GM19351 (cell line): Measurements from ENCODE around the gene ADARB2.

ENCODE experiments used
- ATAC-seq: cut with Tn5 transposase; IDR thresholded peaks from one replicate; pipeline ENCODE4 v1.9.1; 2021; ENCODE audit warnings: mild to moderate bottlenecking, moderate library complexity; ENCODE audit not compliant: unreplicated experiment

ADARB2 gene

GRCh38 chr10:1203704-1204103, 533.6 kb downstream of the ADARB2 start:
- ATAC-seq, result no peak

GRCh38 chr10:1203216-1203615, 534.1 kb downstream of the ADARB2 start:
- no peak for ATAC-seq

- no peak for ATAC-seq
Measured at GRCh38 chr10:1202343-1202742, 535.0 kb downstream of the ADARB2 start.

GRCh38 chr10:1200866-1201807, 536.2 kb downstream of the ADARB2 start:
- ATAC-seq, result no peak

DNA sequence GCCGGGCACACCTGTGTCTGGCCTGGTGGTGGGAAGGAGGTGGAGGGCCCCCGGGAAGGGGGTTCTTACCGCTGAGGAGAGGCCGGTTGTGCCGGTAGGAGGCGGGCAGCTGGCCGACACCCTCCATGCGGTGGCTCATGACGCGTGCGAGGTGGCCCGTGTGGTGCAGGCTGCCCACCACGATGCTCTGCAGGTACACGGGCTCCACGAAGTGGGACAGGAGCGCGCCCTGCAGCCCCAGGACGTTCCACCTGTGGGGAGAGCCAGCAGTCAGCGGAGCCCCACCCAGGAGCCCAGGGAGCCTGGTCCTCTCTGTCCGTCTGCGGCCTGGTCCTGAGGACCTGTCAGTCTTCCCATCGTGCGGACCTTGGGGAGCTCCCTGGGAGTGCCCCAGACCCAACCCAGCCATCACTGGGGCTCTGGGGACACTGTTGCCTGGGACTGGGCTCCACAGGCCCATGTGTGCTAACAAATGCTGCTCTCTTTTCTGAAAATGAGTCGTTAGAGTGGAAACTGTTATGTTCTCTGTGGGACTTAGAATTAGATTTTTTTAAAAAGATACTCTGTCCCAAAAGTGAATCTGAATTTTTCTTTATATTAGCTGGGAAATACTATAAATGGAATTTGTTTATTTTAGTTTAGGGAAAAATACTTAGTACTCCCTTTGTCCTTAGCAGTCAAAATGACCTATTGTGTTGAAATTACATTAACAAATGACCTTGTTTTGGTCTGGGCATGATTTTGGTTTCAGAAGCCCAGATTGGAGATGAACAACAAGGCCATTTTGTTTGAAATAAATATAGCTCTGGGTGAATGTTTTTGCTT, 537.2 kb downstream of the ADARB2 start:
- ATAC-seq, result no peak

GRCh38 chr10:1199345-1199673, 538.0 kb downstream of the ADARB2 start:
- ATAC-seq, result no peak

DNA sequence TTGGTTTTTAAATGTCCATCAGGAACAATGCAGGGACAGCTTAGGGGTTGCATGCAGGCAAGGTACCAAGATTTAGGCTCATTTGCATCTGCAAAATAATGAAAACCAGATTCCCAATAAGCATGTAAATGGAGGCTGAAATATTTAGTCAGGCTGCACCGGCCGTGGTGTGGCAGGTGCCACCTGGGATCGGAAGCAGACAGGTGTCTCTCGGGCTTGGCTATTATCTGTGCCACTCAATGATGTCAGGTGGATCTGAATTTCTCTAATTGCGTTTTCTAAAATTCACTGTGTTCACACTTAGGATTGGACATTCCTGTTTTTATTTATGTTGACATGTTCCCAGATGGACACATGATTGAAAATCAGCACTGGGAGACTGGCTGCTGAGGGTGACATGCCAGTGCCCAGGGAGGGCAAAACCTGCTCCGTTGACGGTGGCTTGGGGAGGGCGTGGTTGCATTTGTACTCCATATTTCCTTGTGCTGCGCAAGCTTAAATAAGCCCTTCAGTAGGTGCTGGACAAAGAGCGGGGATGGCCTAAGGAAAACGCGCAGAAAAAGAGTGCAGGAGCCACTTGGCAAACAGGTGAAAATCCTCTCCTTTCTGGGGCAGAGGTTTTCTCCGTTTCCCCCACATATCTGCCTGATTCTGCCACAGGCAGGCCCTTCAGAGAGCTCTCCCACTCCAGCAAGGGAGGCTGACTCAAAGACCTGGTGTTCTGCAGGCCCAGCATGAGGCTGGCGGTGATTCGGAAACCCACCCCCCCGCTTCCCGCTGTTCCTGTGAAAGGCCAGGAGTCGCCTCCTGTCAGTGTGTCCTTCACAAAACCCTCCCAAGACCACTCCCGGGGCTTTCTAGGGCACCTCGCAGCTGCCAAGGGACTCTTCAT, 538.6 kb downstream of the ADARB2 start:
- ATAC-seq, result no peak

GRCh38 chr10:1197384-1197783, 539.9 kb downstream of the ADARB2 start:
- ATAC-seq, result no peak

DNA sequence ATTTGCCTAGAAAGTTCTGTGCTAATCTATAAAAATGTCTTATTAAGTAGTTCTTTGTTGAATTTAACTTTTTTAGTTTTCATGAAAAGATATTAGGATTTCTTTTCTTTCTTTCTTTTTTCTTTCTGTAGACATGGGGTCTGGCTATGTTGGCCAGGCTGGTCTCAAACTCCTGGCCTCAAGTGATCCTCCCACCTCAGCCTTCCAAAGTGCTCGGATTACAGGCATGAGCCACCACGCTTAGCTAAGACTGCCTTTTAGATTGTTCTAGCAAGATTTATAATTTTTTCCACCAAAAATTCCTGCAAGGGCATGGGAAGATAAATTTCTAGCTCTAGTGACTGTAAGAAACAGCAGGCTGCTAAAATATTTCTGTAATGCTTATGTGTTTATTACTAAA, 540.7 kb downstream of the ADARB2 start:
- no peak for ATAC-seq

DNA sequence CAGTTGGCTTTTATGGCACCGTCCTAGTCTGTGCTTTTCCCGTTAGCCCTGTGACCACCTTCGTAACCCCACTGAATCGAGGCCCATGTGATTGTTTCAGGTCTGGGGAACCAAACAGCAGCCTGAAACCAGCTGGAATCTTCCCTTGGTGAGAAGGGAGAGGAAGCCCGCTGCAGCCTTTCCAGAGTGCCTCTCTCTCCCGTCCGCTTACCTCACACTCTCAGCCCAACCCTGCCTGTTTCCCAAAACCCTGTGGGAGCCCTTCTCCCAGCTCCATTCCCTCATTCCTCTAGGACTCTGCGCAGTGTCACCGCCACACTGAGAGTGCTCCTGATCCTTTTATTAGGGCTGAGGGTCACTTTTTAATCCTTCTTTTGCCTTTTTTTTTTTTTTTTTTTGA, 541.5 kb downstream of the ADARB2 start:
- no peak for ATAC-seq

DNA sequence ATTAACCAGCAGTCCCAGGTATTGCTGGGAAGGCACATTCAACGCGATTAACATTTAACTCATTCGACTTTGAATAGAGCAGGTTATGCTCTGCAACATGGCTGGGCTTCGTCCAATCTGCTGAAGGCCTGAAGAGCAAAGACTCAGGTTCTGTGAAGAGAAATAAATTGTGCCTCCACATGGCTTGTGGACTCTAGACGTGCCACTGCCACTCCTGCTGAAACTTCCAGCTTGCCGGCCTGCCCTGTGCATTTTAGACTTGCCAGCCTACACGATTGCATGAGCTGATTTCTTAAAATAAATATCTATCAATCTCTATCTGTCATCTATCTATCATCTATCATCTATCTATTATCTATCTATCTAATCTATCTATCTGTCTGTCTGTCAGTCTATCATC, 543.2 kb downstream of the ADARB2 start:
- ATAC-seq, result no peak

DNA sequence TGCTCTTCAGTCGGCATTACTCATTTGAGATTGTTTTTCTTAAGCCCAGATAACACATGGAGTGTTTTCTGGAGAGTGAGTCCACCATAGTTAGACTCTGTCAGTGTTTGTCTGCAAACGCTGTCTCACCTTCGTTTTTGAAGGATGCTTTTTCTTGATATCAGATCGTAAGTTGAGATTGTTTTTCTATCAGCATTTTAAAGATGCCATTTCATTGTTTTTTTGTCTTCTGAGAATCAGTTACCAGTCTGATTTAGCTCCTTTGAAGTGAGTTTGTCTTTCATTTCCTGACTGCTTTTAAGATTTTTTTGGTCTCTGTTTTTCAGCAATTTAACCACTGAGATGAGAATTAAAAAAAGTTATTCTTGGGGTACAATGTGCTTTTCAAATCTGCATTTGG, 543.8 kb downstream of the ADARB2 start:
- ATAC-seq, result no peak

- no peak for ATAC-seq
Measured at GRCh38 chr10:1191752-1192151, 545.6 kb downstream of the ADARB2 start.

DNA sequence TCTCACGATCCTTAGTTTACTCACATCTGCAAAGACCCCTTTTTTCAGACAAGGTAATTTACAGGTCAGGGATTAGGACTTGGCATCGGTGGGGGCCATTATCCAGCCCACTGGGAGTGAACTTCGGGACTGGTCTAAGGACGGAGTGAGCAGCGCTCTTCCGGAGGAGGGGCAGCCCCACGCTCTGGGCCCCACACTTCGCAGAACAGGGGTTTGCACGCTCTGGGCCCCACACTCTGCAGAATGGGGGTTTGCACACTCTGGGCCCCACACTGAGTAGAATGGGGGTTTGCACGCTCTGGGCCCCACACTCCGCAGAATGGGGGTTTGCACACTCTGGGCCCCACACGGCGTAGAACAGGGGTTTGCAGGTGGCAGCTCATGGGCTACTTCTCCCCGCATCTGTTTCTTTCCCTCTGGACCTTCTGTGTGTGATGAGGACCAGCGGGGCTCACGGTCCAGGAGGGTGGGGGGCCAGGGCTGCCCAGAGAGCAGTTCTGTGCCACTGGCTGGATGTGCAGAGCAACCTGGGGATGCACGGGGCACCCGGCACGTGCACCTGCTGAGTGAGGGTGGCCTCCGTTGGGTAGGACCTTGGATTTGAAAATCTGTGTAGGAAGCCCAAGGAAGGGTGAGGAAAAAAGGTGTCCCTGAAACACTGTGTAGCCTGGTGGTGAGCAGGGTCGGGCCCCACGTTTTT, 546.4 kb downstream of the ADARB2 start:
- ATAC-seq, result no peak

DNA sequence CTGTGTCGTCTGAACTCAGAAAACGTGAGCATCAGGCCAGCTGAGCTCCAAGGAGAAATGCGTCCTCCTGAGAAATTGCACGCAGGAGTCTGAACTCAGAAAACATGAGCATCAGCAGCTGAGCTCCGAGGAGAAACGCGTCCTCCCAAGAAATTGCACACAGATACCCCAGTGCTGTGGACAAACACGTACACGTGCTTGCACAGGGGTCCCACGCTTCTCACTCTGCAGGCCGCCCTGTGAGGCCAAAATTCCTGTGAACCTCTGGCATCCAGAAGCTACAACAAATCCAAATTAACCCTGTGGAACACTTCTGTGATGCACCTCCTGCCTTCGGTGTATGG, 547.3 kb downstream of the ADARB2 start:
- ATAC-seq, result no peak

DNA sequence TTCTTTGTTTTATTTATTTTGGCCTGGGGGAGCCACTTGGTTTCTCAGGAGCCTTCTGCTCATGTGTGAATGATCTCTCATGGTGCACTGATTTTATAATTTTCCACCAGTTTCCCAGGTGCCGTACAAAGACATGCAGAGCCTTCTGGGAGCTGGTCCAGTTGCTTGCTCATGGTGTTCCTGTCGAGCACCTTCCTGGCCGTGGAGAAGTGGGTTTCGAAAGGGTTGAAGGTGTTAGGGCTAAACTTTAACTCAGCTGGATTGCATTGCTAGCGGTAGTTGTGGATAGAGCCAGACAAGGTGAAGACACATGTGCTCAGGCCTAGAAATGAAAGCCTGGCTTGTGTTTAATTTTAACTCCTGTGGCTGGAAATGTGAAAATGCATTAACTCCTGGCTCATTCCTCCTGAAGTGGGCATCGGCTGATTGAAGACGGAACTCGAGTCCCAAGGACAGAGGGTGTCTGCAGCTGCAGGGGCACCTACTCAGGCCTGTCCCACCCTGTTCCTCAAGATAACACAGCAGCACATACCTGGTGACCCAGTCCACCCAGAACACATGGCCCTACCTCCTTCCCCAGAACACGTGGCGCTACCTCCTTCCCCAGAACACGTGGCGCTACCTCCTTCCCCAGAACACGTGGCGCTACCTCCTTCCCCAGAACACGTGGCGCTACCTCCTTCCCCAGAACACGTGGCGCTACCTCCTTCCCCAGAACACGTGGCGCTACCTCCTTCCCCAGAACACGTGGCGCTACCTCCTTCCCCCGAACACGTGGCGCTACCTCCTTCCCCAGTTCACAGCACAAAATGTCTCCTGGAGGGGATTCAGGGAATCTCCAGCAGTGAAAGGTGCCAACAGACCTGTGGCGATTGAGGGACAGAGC, 547.9 kb downstream of the ADARB2 start:
- ATAC-seq, result no peak

DNA sequence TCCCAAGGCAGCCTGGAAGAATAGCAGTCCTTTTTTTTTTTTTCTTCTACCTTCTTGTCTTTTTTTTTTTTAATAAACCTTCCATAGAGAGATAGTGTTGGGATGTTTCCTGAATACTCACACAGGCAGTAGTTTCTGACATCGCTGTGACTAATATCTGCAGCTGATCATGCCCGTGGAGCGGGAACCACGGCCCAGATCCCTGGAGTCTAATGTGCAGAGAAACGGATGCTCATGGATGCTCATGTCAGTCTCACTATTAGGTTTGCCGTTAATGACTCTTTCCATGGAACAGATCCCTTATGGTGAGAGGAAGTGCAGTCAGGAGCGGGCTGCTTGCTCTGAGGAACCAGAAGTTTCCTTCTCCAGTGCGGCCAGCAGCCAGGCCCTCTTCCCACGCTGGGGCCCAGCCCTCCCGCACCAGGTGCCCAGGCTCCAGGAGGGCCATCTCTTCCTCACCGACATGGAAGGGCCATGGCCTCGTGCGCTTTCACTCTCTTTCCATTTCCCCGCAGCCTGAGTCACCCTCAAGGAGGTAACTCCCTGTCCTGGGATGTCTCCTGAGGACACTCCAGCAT, 548.7 kb downstream of the ADARB2 start:
- no peak for ATAC-seq

DNA sequence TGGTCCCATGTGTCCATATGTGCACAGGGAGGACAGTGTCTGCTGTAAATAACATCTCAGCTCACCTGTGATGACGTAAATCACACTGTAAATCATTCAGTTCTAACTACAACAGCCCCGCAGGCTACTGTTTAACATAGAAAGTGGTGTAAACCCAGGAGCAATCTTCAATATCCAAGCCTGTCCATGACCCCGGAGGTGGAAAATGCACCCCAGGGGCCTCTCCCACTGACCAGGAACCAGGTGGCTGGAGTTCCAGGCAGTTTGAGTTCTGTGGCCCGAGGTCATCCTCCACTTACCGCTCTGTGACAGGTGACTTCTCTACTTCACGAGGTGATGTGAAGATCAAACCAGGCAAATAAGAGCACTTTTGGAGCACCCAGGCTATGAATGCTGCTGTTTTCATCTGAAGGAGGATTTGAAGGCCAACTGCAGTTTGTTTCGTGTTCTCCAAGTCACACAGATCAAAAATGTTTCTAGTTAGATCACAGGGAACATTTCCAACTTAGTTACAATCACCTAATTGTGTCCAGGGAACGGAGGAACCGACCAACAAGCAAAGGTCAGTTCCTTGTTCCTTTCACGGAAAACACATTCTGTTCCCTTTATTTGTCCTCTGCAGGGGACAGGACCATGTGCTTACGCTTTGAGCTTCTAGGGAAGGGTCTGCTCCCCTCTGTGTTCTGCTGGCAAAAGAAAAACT, 549.3 kb downstream of the ADARB2 start:
- no peak for ATAC-seq
